Neural cell (in vitro differentiated cells): Measurements from ENCODE around the gene SPIB.

Source experiments
- EZH2 ChIP-seq: fragments of 200-600, 300-800 bp; shearing (Covaris generic), sonication (generic); IDR thresholded peaks from 2 replicates; pipeline ENCODE4 v1.6.1; 2014; ENCODE audit warnings: antibody characterized with exemption, low read length, borderline replicate concordance, mild to moderate bottlenecking; ENCODE audit not compliant: insufficient read depth, poor library complexity, severe bottlenecking
- POLR2AphosphoS5 ChIP-seq: IDR thresholded peaks from 2 replicates; pipeline ENCODE4 v1.6.1; 2012
- RAD21 ChIP-seq: fragments of 450-650 bp; conservative IDR thresholded peaks from 2 replicates; pipeline ENCODE4 v1.6.1; 2014; ENCODE audit warnings: antibody characterized with exemption, mild to moderate bottlenecking, moderate library complexity
- TAF1 ChIP-seq: IDR thresholded peaks from 2 replicates; pipeline ENCODE4 v1.6.1; 2012; ENCODE audit warnings: low read depth
- TF ChIP-seq, protein P1 (sequence below): fragments of 450-650 bp; IDR thresholded peaks from 2 replicates; pipeline ENCODE4 v1.5.1; 2014; ENCODE audit warnings: antibody characterized with exemption, mild to moderate bottlenecking, moderate library complexity; ENCODE audit not compliant: poor library complexity, severe bottlenecking

DNA sequence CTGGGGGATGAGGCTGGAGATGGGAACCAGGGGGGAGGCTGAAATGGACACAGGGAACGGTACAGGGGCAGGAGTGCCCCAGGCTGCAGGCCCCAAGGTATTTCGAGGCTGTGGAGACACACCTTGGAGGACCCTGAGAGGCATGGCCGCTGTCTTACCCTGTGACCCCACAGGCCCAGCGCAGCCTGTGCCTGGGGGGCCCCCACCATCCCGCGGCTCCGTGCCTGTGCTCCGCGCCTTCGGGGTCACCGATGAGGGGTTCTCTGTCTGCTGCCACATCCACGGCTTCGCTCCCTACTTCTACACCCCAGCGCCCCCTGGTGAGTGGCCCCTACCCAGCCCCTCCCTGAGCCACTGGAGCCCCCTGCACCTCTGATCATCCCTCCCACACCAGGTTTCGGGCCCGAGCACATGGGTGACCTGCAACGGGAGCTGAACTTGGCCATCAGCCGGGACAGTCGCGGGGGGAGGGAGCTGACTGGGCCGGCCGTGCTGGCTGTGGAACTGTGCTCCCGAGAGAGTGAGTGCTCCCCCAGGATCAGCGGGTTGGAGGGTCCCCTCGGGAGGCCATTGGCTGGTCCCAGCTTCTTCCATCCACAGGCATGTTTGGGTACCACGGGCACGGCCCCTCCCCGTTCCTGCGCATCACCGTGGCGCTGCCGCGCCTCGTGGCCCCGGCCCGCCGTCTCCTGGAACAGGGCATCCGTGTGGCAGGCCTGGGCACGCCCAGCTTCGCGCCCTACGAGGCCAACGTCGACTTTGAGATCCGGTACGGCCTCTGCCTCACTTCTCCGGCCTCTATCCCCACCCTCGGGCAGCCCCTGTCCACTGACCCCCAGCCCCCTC, 16.9 kb upstream of the SPIB start:
- TF ChIP-seq, protein P1, sequence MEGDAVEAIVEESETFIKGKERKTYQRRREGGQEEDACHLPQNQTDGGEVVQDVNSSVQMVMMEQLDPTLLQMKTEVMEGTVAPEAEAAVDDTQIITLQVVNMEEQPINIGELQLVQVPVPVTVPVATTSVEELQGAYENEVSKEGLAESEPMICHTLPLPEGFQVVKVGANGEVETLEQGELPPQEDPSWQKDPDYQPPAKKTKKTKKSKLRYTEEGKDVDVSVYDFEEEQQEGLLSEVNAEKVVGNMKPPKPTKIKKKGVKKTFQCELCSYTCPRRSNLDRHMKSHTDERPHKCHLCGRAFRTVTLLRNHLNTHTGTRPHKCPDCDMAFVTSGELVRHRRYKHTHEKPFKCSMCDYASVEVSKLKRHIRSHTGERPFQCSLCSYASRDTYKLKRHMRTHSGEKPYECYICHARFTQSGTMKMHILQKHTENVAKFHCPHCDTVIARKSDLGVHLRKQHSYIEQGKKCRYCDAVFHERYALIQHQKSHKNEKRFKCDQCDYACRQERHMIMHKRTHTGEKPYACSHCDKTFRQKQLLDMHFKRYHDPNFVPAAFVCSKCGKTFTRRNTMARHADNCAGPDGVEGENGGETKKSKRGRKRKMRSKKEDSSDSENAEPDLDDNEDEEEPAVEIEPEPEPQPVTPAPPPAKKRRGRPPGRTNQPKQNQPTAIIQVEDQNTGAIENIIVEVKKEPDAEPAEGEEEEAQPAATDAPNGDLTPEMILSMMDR = no peak
- TF ChIP-seq EZH2 = no peak
- no peak for TF ChIP-seq POLR2AphosphoS5
- no peak for TF ChIP-seq RAD21
- no peak for TF ChIP-seq TAF1
